Measurements from ENCODE around the gene RND3.

RND3 gene

GRCh38 chr2:150491943-150492342 is 4.5 kb upstream of the RND3 start:
- WGBS: 100% methylated on average over 1 of the region's 2 CpGs
- no peaks in the 10 kb centered on the region for H3K4me1 ChIP-seq (ENCODE audit: insufficient read depth, low read length)

GRCh38 chr2:150491430-150491829 is 4.0 kb upstream of the RND3 start:
- Histone ChIP-seq H3K9ac (ENCODE audit: low read depth, low read length) (no peak overlapping the region), H3K4me3 (ENCODE audit: low read length) (no peak overlapping the region), H3K27me3 (ENCODE audit: insufficient read depth, low read length) (no peaks in the 10 kb centered on the region; the same call in 1 of the 2 replicates), H3K27ac (ENCODE audit: low read depth, low read length) (no peak overlapping the region), H3K4me1 (ENCODE audit: insufficient read depth, low read length) (no peaks in the 10 kb centered on the region), H3K9me3 (ENCODE audit: insufficient read depth, low read depth, low read length) (no peaks in the 10 kb centered on the region), H3K36me3 (ENCODE audit: insufficient read depth, low read length) (no peaks in the 10 kb centered on the region)
- 86% methylated on average over 1 of the region's 2 CpGs for whole genome bisulfite sequencing

More at GRCh38 chr2:150491943-150492342, 4.5 kb upstream of the RND3 start:
- H3K36me3 ChIP-seq (ENCODE audit: insufficient read depth, low read length): no peaks in the 10 kb centered on the region
- H3K4me3 ChIP-seq (ENCODE audit: low read length): no peak overlapping the region
- H3K9ac ChIP-seq (ENCODE audit: low read depth, low read length): no peak overlapping the region
- H3K9me3 ChIP-seq (ENCODE audit: insufficient read depth, low read depth, low read length): no peaks in the 10 kb centered on the region
- H3K27ac ChIP-seq (ENCODE audit: low read depth, low read length): no peak overlapping the region
- H3K27me3 ChIP-seq (ENCODE audit: insufficient read depth, low read length): no peaks in the 10 kb centered on the region

GRCh38 chr2:150490466-150490865 is 3.0 kb upstream of the RND3 start:
- no peak overlapping the region for H3K27ac ChIP-seq (ENCODE audit: low read depth, low read length)
- 92% methylated on average over 6 of the region's 6 CpGs for WGBS

GRCh38 chr2:150486539-150487484 is 655 bp downstream of the RND3 start:
- Histone ChIP-seq H3K4me3 (ENCODE audit: low read length) (peak overlapping the region; percentile 94), H3K4me1 (ENCODE audit: insufficient read depth, low read length) (peaks cover 28% of the 10 kb centered on the region), H3K9me3 (ENCODE audit: insufficient read depth, low read depth, low read length) (no peaks in the 10 kb centered on the region), H3K27ac (ENCODE audit: low read depth, low read length) (no peak overlapping the region), H3K36me3 (ENCODE audit: insufficient read depth, low read length) (peaks cover 19% of the 10 kb centered on the region), H3K9ac (ENCODE audit: low read depth, low read length) (peak overlapping the region; percentile 86), H3K27me3 (ENCODE audit: insufficient read depth, low read length) (no peaks in the 10 kb centered on the region; the same call in 1 of the 2 replicates)
- WGBS: under 1% methylated on average over 44 of the region's 45 CpGs

More at GRCh38 chr2:150490466-150490865, 3.0 kb upstream of the RND3 start:
- Histone ChIP-seq H3K9ac (ENCODE audit: low read depth, low read length) (no peak overlapping the region), H3K4me1 (ENCODE audit: insufficient read depth, low read length) (no peaks in the 10 kb centered on the region), H3K4me3 (ENCODE audit: low read length) (no peak overlapping the region), H3K27me3 (ENCODE audit: insufficient read depth, low read length) (no peaks in the 10 kb centered on the region; the same call in 1 of the 2 replicates), H3K36me3 (ENCODE audit: insufficient read depth, low read length) (no peaks in the 10 kb centered on the region), H3K9me3 (ENCODE audit: insufficient read depth, low read depth, low read length) (no peaks in the 10 kb centered on the region)

- H3K36me3 ChIP-seq (ENCODE audit: insufficient read depth, low read length): peaks cover 28% of the 10 kb centered on the region
- H3K4me3 ChIP-seq (ENCODE audit: low read length): peak overlapping the region; percentile 94
- H3K4me1 ChIP-seq (ENCODE audit: insufficient read depth, low read length): peaks cover 30% of the 10 kb centered on the region
- peak overlapping the region; percentile 86 for H3K9ac ChIP-seq (ENCODE audit: low read depth, low read length)
- H3K27me3 ChIP-seq (ENCODE audit: insufficient read depth, low read length): no peaks in the 10 kb centered on the region; the same call in 1 of the 2 replicates
- H3K9me3 ChIP-seq (ENCODE audit: insufficient read depth, low read depth, low read length): no peaks in the 10 kb centered on the region
- peak overlapping the region; percentile 11; the same call in 1 of the 2 replicates for H3K27ac ChIP-seq (ENCODE audit: low read depth, low read length)
- under 1% methylated on average over 62 of the region's 62 CpGs for WGBS
Observed at GRCh38 chr2:150485871-150486538, 1.5 kb downstream of the RND3 start.

- 2% methylated on average over 43 of the region's 43 CpGs for WGBS
- Histone ChIP-seq H3K4me3 (ENCODE audit: low read length) (peak overlapping the region; percentile 94), H3K27ac (ENCODE audit: low read depth, low read length) (peak overlapping the region; percentile 11; the same call in 1 of the 2 replicates), H3K27me3 (ENCODE audit: insufficient read depth, low read length) (no peaks in the 10 kb centered on the region; the same call in 1 of the 2 replicates), H3K4me1 (ENCODE audit: insufficient read depth, low read length) (peaks cover 36% of the 10 kb centered on the region), H3K36me3 (ENCODE audit: insufficient read depth, low read length) (peaks cover 35% of the 10 kb centered on the region), H3K9me3 (ENCODE audit: insufficient read depth, low read depth, low read length) (no peaks in the 10 kb centered on the region), H3K9ac (ENCODE audit: low read depth, low read length) (peak overlapping the region; percentile 86)
Observed at GRCh38 chr2:150485114-150485870, 2.2 kb downstream of the RND3 start.

GRCh38 chr2:150484461-150485021 is 2.9 kb downstream of the RND3 start:
- Histone ChIP-seq H3K27ac (ENCODE audit: low read depth, low read length) (no peak overlapping the region), H3K36me3 (ENCODE audit: insufficient read depth, low read length) (peaks cover 41% of the 10 kb centered on the region), H3K27me3 (ENCODE audit: insufficient read depth, low read length) (no peaks in the 10 kb centered on the region; the same call in 1 of the 2 replicates), H3K9me3 (ENCODE audit: insufficient read depth, low read depth, low read length) (no peaks in the 10 kb centered on the region), H3K4me3 (ENCODE audit: low read length) (peak overlapping the region; percentile 94), H3K9ac (ENCODE audit: low read depth, low read length) (peak overlapping the region; percentile 86), H3K4me1 (ENCODE audit: insufficient read depth, low read length) (peaks cover 44% of the 10 kb centered on the region)
- WGBS: 68% methylated on average over 7 of the region's 7 CpGs

GRCh38 chr2:150484006-150484405 is 3.5 kb downstream of the RND3 start:
- H3K4me1 ChIP-seq (ENCODE audit: insufficient read depth, low read length): peaks cover 49% of the 10 kb centered on the region
- H3K36me3 ChIP-seq (ENCODE audit: insufficient read depth, low read length): peaks cover 43% of the 10 kb centered on the region
- no peak overlapping the region; the same call in 1 of the 2 replicates for H3K9ac ChIP-seq (ENCODE audit: low read depth, low read length)
- WGBS: 80% methylated on average over 3 of the region's 3 CpGs
- no peaks in the 10 kb centered on the region; the same call in 1 of the 2 replicates for H3K27me3 ChIP-seq (ENCODE audit: insufficient read depth, low read length)
- peak overlapping the region; percentile 94 for H3K4me3 ChIP-seq (ENCODE audit: low read length)
- no peaks in the 10 kb centered on the region for H3K9me3 ChIP-seq (ENCODE audit: insufficient read depth, low read depth, low read length)
- no peak overlapping the region for H3K27ac ChIP-seq (ENCODE audit: low read depth, low read length)

- no peaks in the 10 kb centered on the region; the same call in 1 of the 2 replicates for H3K27me3 ChIP-seq (ENCODE audit: insufficient read depth, low read length)
- WGBS: 89% methylated on average over 1 of the region's 1 CpG
- no peak overlapping the region for H3K27ac ChIP-seq (ENCODE audit: low read depth, low read length)
- H3K4me1 ChIP-seq (ENCODE audit: insufficient read depth, low read length): peaks cover 54% of the 10 kb centered on the region
- no peaks in the 10 kb centered on the region for H3K9me3 ChIP-seq (ENCODE audit: insufficient read depth, low read depth, low read length)
- H3K36me3 ChIP-seq (ENCODE audit: insufficient read depth, low read length): peaks cover 43% of the 10 kb centered on the region
- H3K4me3 ChIP-seq (ENCODE audit: low read length): 0 out of 2 replicates have a peak overlapping the region, but pooled peaks have one; percentile 94
- H3K9ac ChIP-seq (ENCODE audit: low read depth, low read length): no peak overlapping the region
Observed at GRCh38 chr2:150483532-150483931, 3.9 kb downstream of the RND3 start.

- Histone ChIP-seq H3K27ac (ENCODE audit: low read depth, low read length) (no peak overlapping the region), H3K4me3 (ENCODE audit: low read length) (0 out of 2 replicates have a peak overlapping the region, but pooled peaks have one; percentile 8), H3K9me3 (ENCODE audit: insufficient read depth, low read depth, low read length) (no peaks in the 10 kb centered on the region), H3K4me1 (ENCODE audit: insufficient read depth, low read length) (peaks cover 61% of the 10 kb centered on the region), H3K9ac (ENCODE audit: low read depth, low read length) (no peak overlapping the region), H3K36me3 (ENCODE audit: insufficient read depth, low read length) (peaks cover 45% of the 10 kb centered on the region), H3K27me3 (ENCODE audit: insufficient read depth, low read length) (no peaks in the 10 kb centered on the region; the same call in 1 of the 2 replicates)
- WGBS: 90% methylated on average over 4 of the region's 6 CpGs
Observed at GRCh38 chr2:150482667-150483400, 4.6 kb downstream of the RND3 start.
